Ovary (tissue), 9 donors: ENCODE measurements around the gene TMEM132D. TPM values are rescaled to one million over a fixed set of nuclear protein-coding genes. Genes with fewer than 3 reads are reported as not detected.

Source experiments
- DNase-seq, 5 donors: peaks; one replicate each; pipeline ENCODE4 v3.0.0-alpha.2; 2019 to 2020
- H3K27ac ChIP-seq, 2 donors: fragments of 200-600 bp; one replicate each; pipeline versions ENCODE4 v1.5.1 to v1.8.0; 2019 to 2022
- H3K27me3 ChIP-seq: fragments of 200-600 bp; one replicate; pipeline ENCODE4 v1.8.0; 2022
- H3K36me3 ChIP-seq: fragments of 200-600 bp; sonication (generic); one replicate; pipeline ENCODE4 v1.5.1; 2019
- H3K4me1 ChIP-seq: one replicate; pipeline ENCODE4 v1.8.1; 2013; ENCODE audit warnings: mild to moderate bottlenecking, moderate library complexity; ENCODE audit not compliant: insufficient read depth
- H3K4me3 ChIP-seq: fragments of 200-600 bp; sonication (generic); one replicate; pipeline ENCODE4 v1.5.1; 2017
- H3K9me3 ChIP-seq, 2 donors: fragments of 200-600 bp in 1 of 2; sonication (generic) in 1 of 2; one replicate each; pipeline versions ENCODE4 v1.5.1 to v1.8.1; 2013 to 2019; ENCODE audit warnings: mild to moderate bottlenecking in 1 of 2, moderate library complexity in 1 of 2
- CTCF ChIP-seq, 3 donors: fragments of 450-650 bp in 2 of 3; fragments of 200-600 bp in 1 of 3; IDR thresholded peaks; one replicate each; pipeline versions ENCODE4 v1.5.1 to v1.8.0; 2016 to 2022; ENCODE audit warnings: antibody characterized with exemption in 3 of 3, mild to moderate bottlenecking in 1 of 3
- EP300 ChIP-seq: sonication (generic); formaldehyde crosslinking; IDR thresholded peaks from one replicate; pipeline ENCODE4 v1.6.1; 2017; ENCODE audit warnings: antibody characterized with exemption
- POLR2A ChIP-seq: fragments of 450-650 bp; IDR thresholded peaks from one replicate; pipeline ENCODE4 v1.6.1; 2017; ENCODE audit warnings: antibody characterized with exemption, mild to moderate bottlenecking, moderate library complexity
- WGBS, 3 donors: extraction: QIAGEN DNeasy Blood & Tissue Kit in 1 of 3; methylation state at CpG; one replicate each; pipeline versions ENCODE4 v1.1.5 to v1.1.7; 2013 to 2017; 5-methylcytosine and 5-hydroxymethylcytosine counted together
- intact Hi-C, 4 donors: fragments of 100-400 bp; cut with DNase I; formaldehyde crosslinking; loops; one replicate each; pipeline versions ENCODE4 v1.11.0 to v1.15.1; 2022 to 2023
- polyA plus RNA-seq, 2 donors: library from polyadenylated mRNA; stranded (reverse); fragments of 200-250 nt in 1 of 2; fragments of 350-450 nt in 1 of 2; fragmentation: Illumina TruSeq in 1 of 2; extraction: RNeasy Lipid Tissue Mini Kit (QIAGEN cat#74804) in 1 of 2; gene quantifications; one replicate each; pipeline ENCODE4 v1.2.3, GENCODE V29; 2013 to 2014
- total RNA-seq, 7 donors: library from RNA; depleted of rRNA in 2 of 7; stranded (reverse); fragments of >200 nt in 2 of 7; fragmentation: NEBNext Ultra II Directional in 3 of 7; extraction: Animal tissue kit (Norgen Biotek cat#: 25700) in 3 of 7; gene quantifications; one replicate each; pipeline versions ENCODE4 v1.1.0 to v1.2.4, GENCODE V29; 2016 to 2023
- donor health status: DM: no; HTN: no; CAD: no; lungs with moderate emphysema.
- donor health status: DM: no; HTN: no; CAD: no.
- donor health status: Bipolar disorder and iron deficiency.
- donor health status: DM: yes; HTN: yes; CAD: no.
- donor health status: DM: no; HTN: no; CAD: no.
- donor health status: DM: yes; HTN: yes; CAD: no.

TMEM132D gene
- total and polyA plus RNA-seq, 9 donors = 0.04 TPM; not detected in 8

GRCh38 chr12:129556082-129556481, 347.7 kb downstream of the TMEM132D start:
- intact Hi-C loops = no loop called here

GRCh38 chr12:129552996-129553750, 350.7 kb downstream of the TMEM132D start:
- no peaks in the 10 kb centered on the region for H3K27me3 ChIP-seq
- 83 to 85% (median 84%) methylated on average over 19 of the region's 19 CpGs for WGBS, 3 donors
- intact Hi-C loops = no loop called here
- H3K9me3 ChIP-seq = no peaks in the 10 kb centered on the region
- DNase-seq = no peak
- TF ChIP-seq EP300 = no peak
- no peak for TF ChIP-seq POLR2A
- no peak for TF ChIP-seq CTCF (IDR thresholded peaks at IDR 0.05)
- no peaks in the 10 kb centered on the region for H3K36me3 ChIP-seq
- H3K4me3 ChIP-seq = no peak overlapping the region
- H3K27ac ChIP-seq = no peak overlapping the region
- H3K4me1 ChIP-seq = no peaks in the 10 kb centered on the region

More at GRCh38 chr12:129556082-129556481, 347.7 kb downstream of the TMEM132D start:
- TF ChIP-seq CTCF (IDR thresholded peaks at IDR 0.05) (no peak), EP300 (no peak), POLR2A (no peak)
- DNase-seq = no peak
- no peak overlapping the region for H3K4me3 ChIP-seq
- no peaks in the 10 kb centered on the region for H3K36me3 ChIP-seq
- WGBS, 3 donors = 66 to 74% (median 72%) methylated on average over 9 of the region's 9 CpGs
- no peaks in the 10 kb centered on the region for H3K27me3 ChIP-seq
- no peaks in the 10 kb centered on the region for H3K4me1 ChIP-seq
- no peaks in the 10 kb centered on the region for H3K9me3 ChIP-seq
- no peak overlapping the region for H3K27ac ChIP-seq

- WGBS, 3 donors = 61 to 76% (median 65%) methylated on average over 3 of the region's 3 CpGs
- H3K9me3 ChIP-seq = no peaks in the 10 kb centered on the region
Observed at GRCh38 chr12:129551441-129551840, 352.4 kb downstream of the TMEM132D start.

GRCh38 chr12:129550353-129550752, 353.5 kb downstream of the TMEM132D start:
- no peak for DNase-seq
- WGBS, 3 donors = 35 to 45% (median 41%) methylated on average over 3 of the region's 3 CpGs

More at GRCh38 chr12:129551441-129551840, 352.4 kb downstream of the TMEM132D start:
- H3K27me3 ChIP-seq = no peaks in the 10 kb centered on the region
- TF ChIP-seq CTCF (IDR thresholded peaks at IDR 0.05) (no peak), EP300 (no peak), POLR2A (no peak)
- H3K4me3 ChIP-seq = no peak overlapping the region
- no peak overlapping the region for H3K27ac ChIP-seq
- no peaks in the 10 kb centered on the region for H3K4me1 ChIP-seq
- H3K36me3 ChIP-seq = no peaks in the 10 kb centered on the region
- intact Hi-C loops = no loop called here
- DNase-seq = no peak

More at GRCh38 chr12:129550353-129550752, 353.5 kb downstream of the TMEM132D start:
- Histone ChIP-seq H3K9me3 (no peaks in the 10 kb centered on the region), H3K27ac (no peak overlapping the region), H3K36me3 (no peaks in the 10 kb centered on the region), H3K4me3 (no peak overlapping the region), H3K27me3 (no peaks in the 10 kb centered on the region), H3K4me1 (no peaks in the 10 kb centered on the region)
- intact Hi-C loops = no loop called here
- no peak for TF ChIP-seq POLR2A
- TF ChIP-seq CTCF (IDR thresholded peaks at IDR 0.05) = no peak
- TF ChIP-seq EP300 = no peak
